ENCODE results near the gene HOOK2. TPM values are rescaled to one million over a fixed set of nuclear protein-coding genes. Genes with fewer than 3 reads are reported as not detected.
"Not testable (repeated sequence)": the region's sequence is repeated elsewhere in the genome, so short reads cannot be mapped to it uniquely, and the experiment has no call there.

HOOK2 gene, protein sequence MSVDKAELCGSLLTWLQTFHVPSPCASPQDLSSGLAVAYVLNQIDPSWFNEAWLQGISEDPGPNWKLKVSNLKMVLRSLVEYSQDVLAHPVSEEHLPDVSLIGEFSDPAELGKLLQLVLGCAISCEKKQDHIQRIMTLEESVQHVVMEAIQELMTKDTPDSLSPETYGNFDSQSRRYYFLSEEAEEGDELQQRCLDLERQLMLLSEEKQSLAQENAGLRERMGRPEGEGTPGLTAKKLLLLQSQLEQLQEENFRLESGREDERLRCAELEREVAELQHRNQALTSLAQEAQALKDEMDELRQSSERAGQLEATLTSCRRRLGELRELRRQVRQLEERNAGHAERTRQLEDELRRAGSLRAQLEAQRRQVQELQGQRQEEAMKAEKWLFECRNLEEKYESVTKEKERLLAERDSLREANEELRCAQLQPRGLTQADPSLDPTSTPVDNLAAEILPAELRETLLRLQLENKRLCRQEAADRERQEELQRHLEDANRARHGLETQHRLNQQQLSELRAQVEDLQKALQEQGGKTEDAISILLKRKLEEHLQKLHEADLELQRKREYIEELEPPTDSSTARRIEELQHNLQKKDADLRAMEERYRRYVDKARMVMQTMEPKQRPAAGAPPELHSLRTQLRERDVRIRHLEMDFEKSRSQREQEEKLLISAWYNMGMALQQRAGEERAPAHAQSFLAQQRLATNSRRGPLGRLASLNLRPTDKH
- total RNA-seq, result 100 to 1,000 TPM in 1 of 4 donors, 10 to 100 TPM in 3; 27.3 to 109 (median 50.2) TPM

DNA sequence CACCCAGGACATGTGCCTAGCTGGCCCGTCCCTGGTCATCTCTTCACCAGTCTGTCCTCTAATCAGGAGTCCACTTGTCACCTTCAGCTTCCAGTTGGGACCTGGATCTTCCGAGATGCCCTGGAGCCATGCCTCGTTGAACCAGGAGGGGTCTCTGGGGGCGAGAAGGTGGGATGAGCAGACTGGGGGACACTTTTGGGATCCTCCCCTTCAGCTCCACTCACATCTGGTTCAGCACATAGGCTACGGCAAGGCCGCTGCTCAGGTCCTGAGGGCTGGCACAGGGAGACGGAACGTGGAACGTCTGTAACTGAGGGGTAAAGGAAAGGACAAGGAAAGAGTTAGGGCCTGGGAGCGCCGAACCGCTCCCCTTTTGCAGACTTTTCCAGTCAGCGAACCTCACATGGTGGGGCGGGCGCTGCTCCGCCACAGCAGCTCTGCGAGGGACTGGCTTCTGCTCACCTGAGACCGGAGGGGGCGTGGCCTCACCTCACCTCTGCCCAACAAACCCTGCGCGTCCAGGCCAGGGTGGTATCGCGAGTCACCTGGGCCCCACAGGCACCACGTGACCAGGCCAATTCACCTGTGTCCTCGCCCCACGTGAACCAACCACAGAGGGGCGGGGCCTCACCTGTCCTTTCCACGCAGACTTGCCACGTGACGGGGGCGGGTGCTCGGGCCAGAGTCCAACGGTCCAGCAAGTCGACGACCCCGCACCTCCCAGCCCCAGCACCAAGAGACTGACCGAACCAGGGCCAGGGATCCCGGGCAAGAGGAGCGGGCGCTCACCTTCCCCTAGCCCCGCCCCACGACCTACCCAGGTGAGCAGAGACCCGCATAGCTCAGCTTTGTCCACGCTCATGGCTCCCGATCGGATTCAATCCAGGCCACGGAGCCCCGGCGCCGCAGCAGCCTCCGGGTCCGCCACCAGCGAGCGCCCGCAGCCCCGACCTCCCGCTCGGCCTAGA lies at the start of gene HOOK2:
Gene HOOK2 (minus strand): TSS at position 965 of the 968 bp plus-strand sequence. CDS start 103 bp downstream, at position 862.
- H3K4me3 ChIP-seq, result peak within 1 kb of the TSS; percentile 55 to 60 (median 58)
- peak within 1 kb of the TSS; percentile 71 to 87 (median 75) for H3K27ac ChIP-seq
- H3K9me3 ChIP-seq, result no peaks in the 10 kb centered on the region
- DNase-seq (ENCODE audit: low spot score in 2 of 2), result peak; percentile 19 to 25
- H3K27me3 ChIP-seq, result no peaks in the 10 kb centered on the region
- peaks cover 0 to 11% (median 0%) of the 10 kb centered on the region in 3 donors for H3K36me3 ChIP-seq
- WGBS, 2 donors, result 21 to 53% methylated on average over 17 to 47 of the region's 58 CpGs
- peak in 1 of 2 donors; percentile 3 for TF ChIP-seq POLR2A (IDR thresholded peaks at IDR 0.05)
- no peak for TF ChIP-seq CTCF (IDR thresholded peaks at IDR 0.05)
- peaks cover 0 to 35% (median 30%) of the 10 kb centered on the region in 4 donors for H3K4me1 ChIP-seq

DNA sequence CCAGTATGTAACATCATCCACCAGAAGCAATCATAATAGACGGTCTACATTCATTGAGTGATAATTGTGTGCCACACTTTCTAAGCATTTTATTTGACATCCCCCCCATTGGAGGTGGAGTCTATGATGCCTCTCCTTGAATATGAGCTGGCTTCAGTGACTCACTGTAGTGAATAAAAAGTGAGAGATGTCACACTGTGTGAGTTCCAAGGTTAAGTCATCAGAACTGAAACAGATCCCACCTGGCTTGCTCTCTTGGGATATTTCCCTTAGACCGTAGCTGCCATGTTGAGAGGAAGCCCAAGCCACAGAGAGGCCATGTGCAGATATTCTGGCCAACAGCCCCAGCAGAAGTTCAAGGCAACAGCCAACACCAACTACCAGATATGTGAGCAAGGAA lies 46.4 kb upstream of the HOOK2 start:
- Histone ChIP-seq H3K4me3 (no peak overlapping the region), H3K4me1 (peaks cover 0 to 8% (median 0%) of the 10 kb centered on the region in 4 donors), H3K9me3 (no peaks in the 10 kb centered on the region), H3K27me3 (peaks cover 0 to 32% of the 10 kb centered on the region in 2 donors), H3K36me3 (no peaks in the 10 kb centered on the region), H3K27ac (no peak overlapping the region)
- TF ChIP-seq EP300 (IDR thresholded peaks at IDR 0.05) (no peak), CTCF (IDR thresholded peaks at IDR 0.05) (no peak)
- DNase-seq (ENCODE audit: low spot score in 2 of 2), result no peak
- WGBS, 2 donors, result 86 to 87% methylated on average over 2 of the region's 2 CpGs

- DNase-seq (ENCODE audit: low spot score in 2 of 2); H3K4me1 ChIP-seq; H3K4me3 ChIP-seq; H3K27ac ChIP-seq; H3K9me3 ChIP-seq; H3K27me3 ChIP-seq: not testable (repeated sequence)
- H3K36me3 ChIP-seq, result peaks cover 0 to 24% (median 0%) of the 10 kb centered on the region in 3 donors
- WGBS, 2 donors, result 89 to 93% methylated on average over 11 of the region's 11 CpGs
Observed at GRCh38 chr19:12817810-12818209, 42.5 kb upstream of the HOOK2 start.

DNA sequence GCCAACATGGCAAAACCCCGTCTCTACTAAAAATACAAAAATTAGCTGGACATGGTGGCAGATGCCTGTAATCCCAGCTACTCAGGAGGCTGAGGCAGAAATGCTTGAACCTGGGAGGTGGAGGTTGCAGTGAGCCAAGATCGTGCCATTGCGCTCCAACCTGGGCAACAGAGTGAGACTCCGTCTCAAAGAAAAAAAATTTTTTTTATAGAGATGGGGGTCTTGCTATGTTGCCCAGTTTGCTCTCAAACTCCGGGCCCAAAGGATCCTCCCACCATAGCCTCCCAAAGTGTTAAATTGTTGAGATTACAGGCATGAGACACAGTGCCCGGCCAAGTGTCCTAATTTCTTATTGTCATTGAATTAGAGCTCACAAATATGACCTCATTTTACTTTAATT lies 41.8 kb upstream of the HOOK2 start:
- not testable (repeated sequence) for DNase-seq (ENCODE audit: low spot score in 2 of 2)
- 92 to 93% methylated on average over 6 of the region's 6 CpGs for WGBS, 2 donors

DNA sequence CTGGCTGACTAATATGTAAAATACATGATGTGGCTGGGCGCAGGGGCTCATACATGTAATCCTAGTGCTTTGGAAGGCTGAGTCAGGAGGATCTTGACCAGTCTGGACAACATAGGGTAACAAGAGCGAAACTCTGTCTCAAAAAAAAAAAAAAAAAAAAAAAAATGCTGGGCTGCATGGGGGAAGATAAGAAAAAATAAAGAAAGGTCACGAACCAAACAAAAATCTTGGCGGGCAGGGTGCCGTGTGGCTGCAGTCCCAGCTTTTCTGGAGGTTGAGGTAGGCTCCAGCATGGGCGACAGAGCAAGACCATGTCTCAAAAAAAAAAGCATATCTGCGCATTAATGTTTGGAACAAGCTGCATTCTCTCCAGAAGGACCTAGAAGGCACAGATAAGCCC lies 39.7 kb upstream of the HOOK2 start:
- no peaks in the 10 kb centered on the region for H3K4me1 ChIP-seq

More for the DNA sequence above, 41.8 kb upstream of the HOOK2 start:
- H3K9me3 ChIP-seq, H3K4me1 ChIP-seq, H3K27me3 ChIP-seq, H3K27ac ChIP-seq, H3K4me3 ChIP-seq: not testable (repeated sequence)
- peaks cover 0 to 30% (median 0%) of the 10 kb centered on the region in 3 donors for H3K36me3 ChIP-seq

More for the DNA sequence above, 39.7 kb upstream of the HOOK2 start:
- Histone ChIP-seq H3K27me3 (no peaks in the 10 kb centered on the region), H3K4me3 (no peak overlapping the region), H3K36me3 (peaks cover 0 to 51% (median 0%) of the 10 kb centered on the region in 3 donors), H3K27ac (no peak overlapping the region), H3K9me3 (no peaks in the 10 kb centered on the region)
- no peak for DNase-seq (ENCODE audit: low spot score in 2 of 2)
- WGBS, 2 donors, result 88 to 90% methylated on average over 7 of the region's 7 CpGs
- TF ChIP-seq CTCF (IDR thresholded peaks at IDR 0.05) (no peak), EP300 (IDR thresholded peaks at IDR 0.05) (no peak), POLR2A (IDR thresholded peaks at IDR 0.05) (no peak)

All from tibial nerve (tissue), 4 donors.